Measurements from ENCODE around the gene CCL8.
"Not testable (repeated sequence)": the region's sequence is repeated elsewhere in the genome, so short reads cannot be mapped to it uniquely, and the experiment has no call there.

The CCL8 gene

GRCh38 chr17:34318474-34318873, 761 bp upstream of the CCL8 start:
- DNase-seq: no peak

GRCh38 chr17:34321964-34322363, 2.7 kb downstream of the CCL8 start:
- no peak for DNase-seq

- DNase-seq: not testable (repeated sequence)
These were observed 8.3 kb downstream of the CCL8 start for GRCh38 chr17:34327580-34327979.

- no peak for DNase-seq
These were observed 18.5 kb downstream of the CCL8 start for GRCh38 chr17:34337701-34338100.

- DNase-seq: no peak
These were observed 20.0 kb downstream of the CCL8 start for GRCh38 chr17:34339138-34339770.

- no peak for DNase-seq
These were observed 22.7 kb downstream of the CCL8 start for GRCh38 chr17:34341916-34342315.

- no peak for DNase-seq
These were observed 27.8 kb downstream of the CCL8 start for GRCh38 chr17:34347063-34347462.

GRCh38 chr17:34349751-34350150, 30.5 kb downstream of the CCL8 start:
- no peak for DNase-seq

GRCh38 chr17:34351096-34351495, 31.9 kb downstream of the CCL8 start:
- no peak for DNase-seq

GRCh38 chr17:34352191-34352590, 33.0 kb downstream of the CCL8 start:
- no peak for DNase-seq

- DNase-seq: no peak
These were observed 35.4 kb downstream of the CCL8 start for GRCh38 chr17:34354637-34355036.

GRCh38 chr17:34356194-34356593, 37.0 kb downstream of the CCL8 start, which contains the start of gene CCL13:
CCL13 (plus strand) TSS chr17:34356480; CDS start chr17:34356527, 47 bp downstream.
- DNase-seq: no peak

- DNase-seq: no peak
These were observed 38.2 kb downstream of the CCL8 start for GRCh38 chr17:34357398-34357797.

- DNase-seq: no peak
These were observed 39.4 kb downstream of the CCL8 start for GRCh38 chr17:34358631-34359030.

- no peak for DNase-seq
These were observed 41.5 kb downstream of the CCL8 start for GRCh38 chr17:34360601-34361270.

GRCh38 chr17:34361478-34362061, 42.3 kb downstream of the CCL8 start:
- peak; percentile 88 for DNase-seq

GRCh38 chr17:34363183-34363661, 44.0 kb downstream of the CCL8 start, which contains the start of gene CCL1:
CCL1 (minus strand) TSS chr17:34363233; CDS start chr17:34363161, 72 bp downstream.
- DNase-seq: no peak

GRCh38 chr17:34364751-34365150, 45.5 kb downstream of the CCL8 start:
- DNase-seq: no peak

GRCh38 chr17:34365340-34365739, 46.1 kb downstream of the CCL8 start:
- no peak for DNase-seq

GRCh38 chr17:34366010-34366409, 46.8 kb downstream of the CCL8 start:
- no peak for DNase-seq

- no peak for DNase-seq
These were observed 47.4 kb downstream of the CCL8 start for GRCh38 chr17:34366529-34367107.

GRCh38 chr17:34367486-34368195, 48.4 kb downstream of the CCL8 start:
- DNase-seq: no peak

Measured in NCI-H1436 (cell line).